HFFc6 (cell line): ENCODE results near the gene FYB1. TPM values are rescaled to one million over a fixed set of nuclear protein-coding genes. Genes with fewer than 3 reads are reported as not detected.

Source experiments
- DNase-seq: peaks from one replicate; pipeline ENCODE4 v3.0.0-alpha.2; 2018
- H3K27ac Mint-ChIP-seq: 2 replicates; pipeline ENCODE4 v1.8.0; 2020; ENCODE audit warnings: mild to moderate bottlenecking, mixed read lengths
- H3K27me3 Mint-ChIP-seq: 2 replicates; pipeline ENCODE4 v1.8.0; 2021; ENCODE audit warnings: mild to moderate bottlenecking, moderate library complexity, mixed read lengths; ENCODE audit not compliant: insufficient read depth
- H3K36me3 Mint-ChIP-seq: 2 replicates; pipeline ENCODE4 v1.8.0; 2021; ENCODE audit warnings: low read depth, mixed read lengths
- H3K4me1 Mint-ChIP-seq: 2 replicates; pipeline ENCODE4 v1.8.0; 2020; ENCODE audit warnings: low read depth, mixed read lengths
- H3K4me3 Mint-ChIP-seq: 2 replicates; pipeline ENCODE4 v1.8.0; 2020; ENCODE audit warnings: mild to moderate bottlenecking, moderate library complexity, mixed read lengths
- H3K9me3 Mint-ChIP-seq: 2 replicates; pipeline ENCODE4 v1.8.0; 2020; ENCODE audit warnings: mild to moderate bottlenecking, mixed read lengths
- total RNA-seq, 6 experiments: library from RNA; stranded (reverse); fragmentation: NEBNext Ultra II Directional; extraction: Animal tissue kit (Norgen Biotek cat#: 25700); gene quantifications; 2 replicates in 1 of 6; 3 replicates in 5 of 6; pipeline ENCODE4 v1.2.3, GENCODE V29; 2021
- TF ChIP-seq, protein P1 (sequence below): fragments of 200-600 bp; sonication (generic); IDR thresholded peaks from 2 replicates; pipeline ENCODE4 v1.5.0; 2021; ENCODE audit warnings: antibody characterized with exemption, mild to moderate bottlenecking

The FYB1 gene
- total RNA-seq, 6 experiments from 2014 or later, result 0.32 to 1.7 (median 0.49) TPM

DNA sequence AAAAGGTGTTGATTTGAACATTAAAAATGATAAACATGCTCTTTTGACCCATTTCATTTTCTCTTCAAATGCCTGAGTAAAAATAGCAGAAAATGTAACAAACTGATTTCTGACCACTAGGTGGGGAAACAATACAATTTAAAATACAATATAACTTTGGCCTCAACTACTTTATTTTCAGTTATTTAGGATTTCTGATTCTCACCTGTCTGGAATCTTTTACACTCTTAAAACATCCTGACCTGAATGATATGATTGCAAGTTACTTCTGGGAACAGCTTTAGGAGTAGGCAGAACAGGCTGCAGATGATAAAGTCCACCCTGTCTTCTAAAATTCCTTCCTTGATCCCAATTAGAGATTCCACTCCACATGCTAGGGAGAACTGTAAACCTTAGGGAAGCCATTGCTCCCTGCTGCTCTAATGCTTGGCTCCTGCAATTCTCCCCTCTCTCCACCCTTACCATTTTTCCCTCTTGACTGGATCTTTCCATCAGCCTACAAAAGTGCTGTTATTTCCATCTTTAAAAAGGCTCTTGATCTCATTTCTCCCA lies 70.3 kb downstream of the FYB1 start:
- H3K9me3 Mint-ChIP-seq, result no peaks in the 10 kb centered on the region
- TF ChIP-seq, protein P1, sequence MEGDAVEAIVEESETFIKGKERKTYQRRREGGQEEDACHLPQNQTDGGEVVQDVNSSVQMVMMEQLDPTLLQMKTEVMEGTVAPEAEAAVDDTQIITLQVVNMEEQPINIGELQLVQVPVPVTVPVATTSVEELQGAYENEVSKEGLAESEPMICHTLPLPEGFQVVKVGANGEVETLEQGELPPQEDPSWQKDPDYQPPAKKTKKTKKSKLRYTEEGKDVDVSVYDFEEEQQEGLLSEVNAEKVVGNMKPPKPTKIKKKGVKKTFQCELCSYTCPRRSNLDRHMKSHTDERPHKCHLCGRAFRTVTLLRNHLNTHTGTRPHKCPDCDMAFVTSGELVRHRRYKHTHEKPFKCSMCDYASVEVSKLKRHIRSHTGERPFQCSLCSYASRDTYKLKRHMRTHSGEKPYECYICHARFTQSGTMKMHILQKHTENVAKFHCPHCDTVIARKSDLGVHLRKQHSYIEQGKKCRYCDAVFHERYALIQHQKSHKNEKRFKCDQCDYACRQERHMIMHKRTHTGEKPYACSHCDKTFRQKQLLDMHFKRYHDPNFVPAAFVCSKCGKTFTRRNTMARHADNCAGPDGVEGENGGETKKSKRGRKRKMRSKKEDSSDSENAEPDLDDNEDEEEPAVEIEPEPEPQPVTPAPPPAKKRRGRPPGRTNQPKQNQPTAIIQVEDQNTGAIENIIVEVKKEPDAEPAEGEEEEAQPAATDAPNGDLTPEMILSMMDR, result peak; percentile 87
- no peaks in the 10 kb centered on the region for H3K36me3 Mint-ChIP-seq
- peaks cover 19% of the 10 kb centered on the region for H3K4me1 Mint-ChIP-seq
- no peak overlapping the region for H3K4me3 Mint-ChIP-seq
- no peaks in the 10 kb centered on the region for H3K27me3 Mint-ChIP-seq
- DNase-seq, result peak; percentile 19
- H3K27ac Mint-ChIP-seq, result 0 out of 2 replicates have a peak overlapping the region, but pooled peaks have one; percentile 15

DNA sequence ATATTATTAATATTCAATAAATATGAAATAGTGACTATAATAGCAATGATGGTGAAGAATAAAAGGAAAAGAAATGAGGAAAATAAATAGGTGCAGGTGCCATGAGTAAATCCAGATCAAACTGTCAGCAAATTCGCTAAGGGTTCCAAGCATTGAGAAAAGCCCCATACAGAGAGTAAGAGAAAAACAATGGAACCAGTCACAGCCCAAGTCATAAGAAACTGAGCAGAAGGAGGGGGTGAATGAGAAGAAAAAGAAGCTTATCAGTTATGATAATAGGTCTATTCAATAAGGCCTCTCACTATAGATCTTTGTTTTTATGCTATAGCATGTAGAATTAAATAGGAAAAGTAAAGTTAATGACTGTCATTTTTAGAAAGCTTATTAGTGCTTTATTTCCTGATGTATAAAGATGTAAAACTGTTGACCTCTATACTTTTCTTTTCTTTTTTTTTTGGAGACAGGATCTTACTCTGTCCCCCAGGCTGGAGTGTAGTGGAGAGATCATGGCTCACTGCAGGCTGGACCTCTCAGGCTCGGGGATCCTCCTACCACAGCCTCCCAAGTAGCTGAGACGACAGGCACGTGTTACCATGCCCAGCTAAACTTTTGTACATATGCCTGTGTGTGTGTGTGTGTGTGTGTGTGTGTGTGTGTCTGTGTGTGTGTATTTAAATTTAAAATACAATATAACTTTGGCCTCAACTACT lies 72.4 kb downstream of the FYB1 start:
- no peak overlapping the region for H3K27ac Mint-ChIP-seq
- H3K9me3 Mint-ChIP-seq, result no peaks in the 10 kb centered on the region
- no peak for DNase-seq
- TF ChIP-seq, protein P1, result no peak
- H3K36me3 Mint-ChIP-seq, result no peaks in the 10 kb centered on the region
- H3K4me3 Mint-ChIP-seq, result no peak overlapping the region
- H3K27me3 Mint-ChIP-seq, result no peaks in the 10 kb centered on the region
- peaks cover 19% of the 10 kb centered on the region for H3K4me1 Mint-ChIP-seq

DNA sequence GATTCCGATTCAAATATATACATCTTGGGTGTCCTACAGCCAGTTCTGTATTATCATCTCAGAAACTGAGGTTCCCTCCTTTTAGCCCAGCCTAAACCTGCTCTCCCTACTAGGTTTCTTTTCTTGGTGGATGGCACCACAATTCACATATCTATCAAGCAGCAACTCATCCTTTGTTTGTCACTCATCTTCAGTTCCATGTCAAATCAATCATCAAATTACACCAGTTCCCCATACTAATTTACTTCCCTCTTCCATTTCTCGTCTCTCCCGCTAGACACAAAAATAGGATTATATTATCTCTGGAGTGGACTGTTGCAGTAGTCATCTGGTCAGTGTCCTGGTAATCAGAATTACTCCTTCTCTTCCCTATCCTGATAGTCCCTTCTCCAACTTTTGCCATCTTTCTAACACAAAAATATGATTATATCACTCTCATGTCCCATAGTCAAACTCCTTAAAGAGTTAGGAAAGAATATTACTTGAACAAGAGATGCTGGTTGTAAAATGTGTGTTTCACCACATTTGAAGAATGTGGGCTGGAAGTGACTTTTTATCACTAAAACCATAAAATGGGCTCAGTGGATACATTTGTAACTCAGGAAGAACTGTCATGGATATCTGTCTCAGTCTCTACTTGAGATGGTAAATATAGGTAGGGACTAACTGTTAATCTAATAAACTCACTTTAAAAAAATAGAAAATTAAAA lies 76.1 kb downstream of the FYB1 start:
- Mint-ChIP-seq H3K4me3 (no peak overlapping the region), H3K27ac (no peak overlapping the region), H3K4me1 (peaks cover 29% of the 10 kb centered on the region), H3K9me3 (no peaks in the 10 kb centered on the region), H3K36me3 (no peaks in the 10 kb centered on the region), H3K27me3 (no peaks in the 10 kb centered on the region)
- TF ChIP-seq, protein P1, result no peak
- no peak for DNase-seq

DNA sequence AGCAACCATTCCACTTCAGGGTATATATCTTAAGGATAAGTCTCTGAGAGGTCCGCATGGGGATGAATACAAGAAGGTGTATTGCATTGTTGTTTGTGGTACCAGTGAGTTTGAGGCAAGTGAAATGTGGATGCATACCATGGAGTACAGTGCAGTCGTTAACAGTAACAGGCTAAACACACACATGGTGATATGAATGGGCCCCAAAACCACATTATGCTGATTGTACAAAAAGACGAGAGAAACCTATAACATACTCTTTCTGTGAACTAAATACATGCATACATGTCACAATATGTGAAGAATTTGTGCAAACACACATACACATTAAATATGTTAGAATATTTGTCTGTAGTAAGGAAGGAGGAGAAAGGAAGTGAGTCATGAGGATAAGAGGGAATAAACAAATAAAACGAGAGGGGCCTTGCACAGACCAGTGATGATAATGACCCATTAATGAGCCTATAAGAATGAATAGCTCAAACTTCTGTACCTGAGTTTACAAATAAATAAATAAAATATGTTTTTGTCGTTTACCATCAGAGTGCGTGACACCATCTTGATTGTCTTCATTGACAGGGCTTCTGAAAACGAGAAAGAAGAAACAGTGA lies 78.7 kb downstream of the FYB1 start:
- Mint-ChIP-seq H3K36me3 (no peaks in the 10 kb centered on the region), H3K4me3 (no peak overlapping the region), H3K27ac (no peak overlapping the region), H3K27me3 (no peaks in the 10 kb centered on the region), H3K9me3 (no peaks in the 10 kb centered on the region), H3K4me1 (peaks cover 43% of the 10 kb centered on the region)
- TF ChIP-seq, protein P1, result no peak
- DNase-seq, result no peak

DNA sequence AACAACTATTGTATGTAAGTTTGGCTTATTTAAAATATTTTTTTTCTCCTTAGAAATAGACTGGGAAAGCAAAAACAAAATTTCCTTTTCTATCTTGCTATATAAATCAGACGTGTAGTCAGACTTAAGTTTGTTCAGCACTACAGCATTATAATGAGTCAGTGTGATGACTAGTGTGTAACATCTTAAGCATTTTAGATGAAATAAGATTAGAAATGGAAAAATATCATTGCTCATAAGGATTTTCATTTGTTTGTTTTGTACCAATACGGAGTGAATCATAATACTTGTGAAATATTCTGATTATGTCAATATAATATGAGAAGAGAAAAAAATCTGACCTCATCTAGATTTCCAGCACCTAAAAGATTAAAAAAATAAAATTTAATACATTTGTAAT lies 80.5 kb downstream of the FYB1 start:
- DNase-seq, result peak; percentile 75
- Mint-ChIP-seq H3K27ac (peak overlapping the region; percentile 46; the same call in 1 of the 2 replicates), H3K4me3 (no peak overlapping the region), H3K36me3 (no peaks in the 10 kb centered on the region), H3K4me1 (peaks cover 43% of the 10 kb centered on the region), H3K9me3 (no peaks in the 10 kb centered on the region), H3K27me3 (no peaks in the 10 kb centered on the region)
- TF ChIP-seq, protein P1, result no peak
